ENCODE measurements around the gene FN3K.
A peak's percentile ranks its signal among the peaks of the same experiment; 100 is the strongest.
"Not testable (repeated sequence)": the region's sequence is repeated elsewhere in the genome, so short reads cannot be mapped to it uniquely, and the experiment has no call there.

The FN3K gene

GRCh38 chr17:82775001-82775823 lies 39.8 kb downstream of the FN3K start:
- peak in 1 of 2 donors; percentile 33 for DNase-seq

- no peak for DNase-seq
Measured at GRCh38 chr17:82776454-82776853, 41.0 kb downstream of the FN3K start.

- not testable (repeated sequence) for DNase-seq
Measured at GRCh38 chr17:82777778-82778375, 42.5 kb downstream of the FN3K start.

- no peak for DNase-seq
Measured at GRCh38 chr17:82779541-82779940, 44.1 kb downstream of the FN3K start.

- no peak for DNase-seq
Measured at GRCh38 chr17:82780195-82780594, 44.8 kb downstream of the FN3K start.

GRCh38 chr17:82780971-82781893 lies 45.8 kb downstream of the FN3K start:
- DNase-seq = no peak

- peak; percentile 86 for DNase-seq
Measured at GRCh38 chr17:82781894-82782274, 46.5 kb downstream of the FN3K start.

- no peak for DNase-seq
Measured at GRCh38 chr17:82782657-82783207, 47.3 kb downstream of the FN3K start.

GRCh38 chr17:82783498-82783897 lies 48.1 kb downstream of the FN3K start:
- no peak for DNase-seq

GRCh38 chr17:82785581-82785980 lies 50.2 kb downstream of the FN3K start:
- not testable (repeated sequence) for DNase-seq

- DNase-seq = no peak
Measured at GRCh38 chr17:82786427-82786826, 51.0 kb downstream of the FN3K start.

GRCh38 chr17:82787081-82787848 lies 51.9 kb downstream of the FN3K start:
- no peak for DNase-seq

GRCh38 chr17:82788206-82789001 lies 53.0 kb downstream of the FN3K start:
- DNase-seq = no peak

- DNase-seq = no peak
Measured at GRCh38 chr17:82789051-82789592, 53.7 kb downstream of the FN3K start.

GRCh38 chr17:82789806-82790205 lies 54.4 kb downstream of the FN3K start:
- DNase-seq = no peak

GRCh38 chr17:82790391-82790790 lies 55.0 kb downstream of the FN3K start:
- no peak for DNase-seq

- no peak for DNase-seq
Measured at GRCh38 chr17:82791532-82791931, 56.1 kb downstream of the FN3K start.

GRCh38 chr17:82793974-82794630 lies 58.7 kb downstream of the FN3K start:
- DNase-seq = no peak

- DNase-seq = no peak
Measured at GRCh38 chr17:82794781-82795482, 59.5 kb downstream of the FN3K start.

- DNase-seq = no peak
Measured at GRCh38 chr17:82795615-82796014, 60.2 kb downstream of the FN3K start.
